HepG2 (cell line): ENCODE data around the gene SFXN1. TPM values are rescaled to one million over a fixed set of nuclear protein-coding genes. Genes with fewer than 3 reads are reported as not detected.

Source experiments
- ATAC-seq: fragments of 200-7000 bp; cut with Tn5 transposase; 3 replicates; pipeline ENCODE4 v1.9.1; 2020; ENCODE audit warnings: mild to moderate bottlenecking, moderate library complexity
- BruUV-seq: library from RNA; stranded (reverse); fragments of 400-500 nt; replicated peaks from 2 replicates; lab custom pipeline; 2021; lab: Mats Ljungman, UMichigan
- CTCF ChIA-PET: fragments of 300-600 bp; formaldehyde crosslinking; extraction: SDS; loops from one replicate; lab custom pipeline; 2021; ENCODE audit warnings: low total read pairs, inconsistent platforms, low intra/inter-chr PET ratio; lab: Yijun Ruan, JAX
- POLR2A ChIA-PET: fragments of 350-600 bp; sonication (Branson Sonifier 250); formaldehyde crosslinking; loops from one replicate; lab custom pipeline; 2020; ENCODE audit warnings: antibody characterized with exemption, inconsistent platforms; lab: Yijun Ruan, JAX
- DNase-seq: peaks from one replicate; pipeline ENCODE4 v3.0.0-alpha.2; 2015; ENCODE audit warnings: low spot score
- FAIRE-seq: peaks from 3 replicates; lab custom pipeline; 2011; peaks lifted over from hg19 to GRCh38; lab: Jason Lieb, UNC
- H2AFZ ChIP-seq: one replicate; pipeline ENCODE4 v1.6.1; 2011; ENCODE audit warnings: low read length, inconsistent platforms
- H3K27ac ChIP-seq: fragments of 300-600 bp; 3 replicates; pipeline ENCODE4 v1.8.0; 2011; ENCODE audit warnings: mixed run types, mild to moderate bottlenecking, mixed read lengths, low read length, inconsistent platforms; ENCODE audit not compliant: insufficient read depth; ENCODE audit errors: extremely low read length
- H3K27me3 ChIP-seq, 2 experiments: fragments of 200-600 bp in 1 of 2; 2 replicates in 1 of 2; 3 replicates in 1 of 2; pipeline versions ENCODE4 v1.6.0 to v1.8.0; 2011; ENCODE audit warnings: low read length in 2 of 2, mild to moderate bottlenecking in 2 of 2, moderate library complexity in 2 of 2, inconsistent platforms in 1 of 2; ENCODE audit not compliant: insufficient read depth in 2 of 2, control insufficient read depth in 1 of 2
- H3K36me3 ChIP-seq, 2 experiments: fragments of 200-600 bp in 1 of 2; replicated peaks in 1 of 2; 2 replicates in 1 of 2; 3 replicates in 1 of 2; pipeline versions ENCODE4 v1.5.1 to v1.8.0; 2011; ENCODE audit warnings: low read length in 2 of 2, inconsistent platforms in 1 of 2; ENCODE audit not compliant: insufficient read depth in 2 of 2, control insufficient read depth in 1 of 2
- H3K4me1 ChIP-seq: 2 replicates; pipeline ENCODE4 v1.5.1; 2012; ENCODE audit warnings: low read length, inconsistent platforms; ENCODE audit not compliant: insufficient read depth
- H3K4me2 ChIP-seq: 2 replicates; pipeline ENCODE4 v1.6.0; 2011; ENCODE audit warnings: low read depth, low read length, inconsistent platforms
- H3K4me3 ChIP-seq, 3 experiments: fragments of 200-600 bp in 1 of 3; sonication (generic), shearing (Covaris generic) in 1 of 3; replicated peaks in 1 of 3; 2 replicates each; pipeline ENCODE4 v1.5.1; 2011 to 2016; ENCODE audit warnings: low read length in 3 of 3, inconsistent platforms in 2 of 3, low read depth in 2 of 3, mild to moderate bottlenecking in 2 of 3, control low read depth in 1 of 3, mixed read lengths in 1 of 3; ENCODE audit not compliant: insufficient read depth in 1 of 3
- H3K79me2 ChIP-seq: one replicate; pipeline ENCODE4 v1.6.1; 2011; ENCODE audit warnings: low read length, inconsistent platforms; ENCODE audit not compliant: insufficient read depth
- H3K9ac ChIP-seq: 2 replicates; pipeline ENCODE4 v1.6.0; 2011; ENCODE audit warnings: mild to moderate bottlenecking, low read depth, low read length, inconsistent platforms; ENCODE audit not compliant: insufficient read depth
- H3K9me3 ChIP-seq: 2 replicates; pipeline ENCODE4 v1.5.1; 2012; ENCODE audit warnings: mild to moderate bottlenecking, low read length
- H4K20me1 ChIP-seq: 2 replicates; pipeline ENCODE4 v1.6.0; 2011; ENCODE audit warnings: inconsistent platforms, mild to moderate bottlenecking, low read length, moderate library complexity; ENCODE audit not compliant: insufficient read depth
- ATF2 ChIP-seq: sonication (generic); formaldehyde crosslinking; IDR thresholded peaks from 2 replicates; pipeline ENCODE4 v1.4.0; 2020; ENCODE audit warnings: missing genetic modification reagents
- FOXO4 ChIP-seq: sonication (generic); formaldehyde crosslinking; conservative IDR thresholded peaks from 2 replicates; pipeline ENCODE4 v1.8.1; 2023; ENCODE audit warnings: missing genetic modification reagents
- GMEB1 ChIP-seq: sonication (generic); formaldehyde crosslinking; IDR thresholded peaks from 2 replicates; pipeline ENCODE4 v1.5.1; 2020; ENCODE audit warnings: missing genetic modification reagents, mild to moderate bottlenecking, borderline replicate concordance
- MAZ ChIP-seq, 2 experiments: sonication (generic) in 1 of 2; formaldehyde crosslinking in 1 of 2; IDR thresholded peaks; 2 replicates each; pipeline versions ENCODE4 v1.5.0 to v1.6.1; 2012 to 2020; ENCODE audit warnings: low read depth in 2 of 2, mild to moderate bottlenecking in 2 of 2, borderline replicate concordance in 1 of 2, improper control_type of control experiment in 1 of 2, low read length in 1 of 2, missing genetic modification reagents in 1 of 2, moderate library complexity in 1 of 2
- RBAK ChIP-seq: sonication (generic); formaldehyde crosslinking; IDR thresholded peaks from 2 replicates; pipeline ENCODE4 v1.5.1; 2020; ENCODE audit warnings: mild to moderate bottlenecking, missing genetic modification reagents
- SPEN ChIP-seq: sonication (generic); formaldehyde crosslinking; IDR thresholded peaks from 2 replicates; pipeline ENCODE4 v1.5.1; 2020; ENCODE audit warnings: low read depth, mild to moderate bottlenecking, missing genetic modification reagents
- SRSF4 ChIP-seq: fragments of 200-400 bp; formaldehyde crosslinking; IDR thresholded peaks from one replicate; pipeline ENCODE4 v1.6.1; 2018; ENCODE audit warnings: mild to moderate bottlenecking, low read depth, low read length, moderate library complexity; ENCODE audit not compliant: poor library complexity, severe bottlenecking
- SSRP1 ChIP-seq: IDR thresholded peaks from 2 replicates; pipeline ENCODE4 v1.6.1; 2016; ENCODE audit warnings: control low read depth
- ZBTB3 ChIP-seq: sonication (generic); formaldehyde crosslinking; IDR thresholded peaks from 2 replicates; pipeline ENCODE4 v1.4.0; 2020; ENCODE audit warnings: low read depth, mild to moderate bottlenecking, moderate library complexity, missing genetic modification reagents, borderline replicate concordance
- ZNF124 ChIP-seq: sonication (generic); formaldehyde crosslinking; IDR thresholded peaks from 2 replicates; pipeline ENCODE4 v1.4.0; 2020; ENCODE audit warnings: missing genetic modification reagents
- ZNF354B ChIP-seq: sonication (generic); formaldehyde crosslinking; IDR thresholded peaks from 2 replicates; pipeline ENCODE4 v1.8.0; 2022; ENCODE audit warnings: mild to moderate bottlenecking, missing genetic modification reagents
- ZNF562 ChIP-seq: sonication (generic); formaldehyde crosslinking; IDR thresholded peaks from 2 replicates; pipeline ENCODE4 v1.8.0; 2022; ENCODE audit warnings: missing genetic modification reagents, borderline replicate concordance
- WGBS: methylation state at CpG from one replicate; pipeline ENCODE4 v1.1.6; 2017; ENCODE audit warnings: low lambda C conversion rate; 5-methylcytosine and 5-hydroxymethylcytosine counted together
- in situ Hi-C: cut with HindIII; loops from 2 replicates; pipeline ENCODE4 v1.10.0; 2017; ENCODE audit warnings: low pct_unique_long_range_greater_than_20kb; ENCODE audit not compliant: extremely low pct_ligation_motif_present
- intact Hi-C: fragments of 100-400 bp; cut with micrococcal nuclease; formaldehyde crosslinking; loops from one replicate; pipeline ENCODE4 v1.10.0; 2022; ENCODE audit not compliant: unreplicated experiment
- polyA plus RNA-seq, 8 experiments: library from polyadenylated mRNA; depleted of rRNA in 3 of 8; stranded (reverse) in 7 of 8; unstranded in 1 of 8; fragments of >200 nt; fragmentation: Illumina TruSeq in 4 of 8; extraction: Trizol in 4 of 8; gene quantifications; 2 replicates each; pipeline versions ENCODE4 v1.2.1 to v1.2.3, GENCODE V29; 2011 to 2016; ENCODE audit warnings: low read depth in 4 of 8, missing spikeins in 1 of 8, mixed read lengths in 1 of 8; ENCODE audit not compliant: insufficient read depth in 1 of 8
- total RNA-seq, 5 experiments: library from RNA; depleted of rRNA; stranded (reverse); fragments of >200 nt; fragmentation: Illumina TruSeq; extraction: Trizol; gene quantifications; 2 replicates each; pipeline ENCODE4 v1.2.3, GENCODE V29; 2016; ENCODE audit warnings: low read depth in 1 of 5

The SFXN1 gene
- total and polyA plus RNA-seq, 2 of the 13 experiments (the other 11 are each of a cell fraction or from before 2014, with no cell fraction given) = 122 to 135 TPM

GRCh38 chr5:175560011-175560410 is 81.7 kb downstream of the SFXN1 start:
- H3K27me3 ChIP-seq = peaks cover 0 to 14% of the 10 kb centered on the region in 2 experiments; a peak in 3 of 5 replicates
- no peak for DNase-seq
- no peak for ATAC-seq

More at GRCh38 chr5:175560011-175560410, 81.7 kb downstream of the SFXN1 start:
- WGBS = 0% methylated on average over 2 of the region's 2 CpGs
- Histone ChIP-seq H3K4me1 (peaks cover 10% of the 10 kb centered on the region), H4K20me1 (no peaks in the 10 kb centered on the region), H3K36me3 (no peaks in the 10 kb centered on the region), H3K79me2 (no peaks in the 10 kb centered on the region), H3K27ac (no peak overlapping the region), H2AFZ (no peak overlapping the region), H3K4me3 (no peak overlapping the region), H3K4me2 (no peak overlapping the region), H3K9me3 (no peaks in the 10 kb centered on the region), H3K9ac (no peak overlapping the region)
- intact Hi-C loops (no loop called here), in situ Hi-C loops (no loop called here)
- POLR2A ChIA-PET = no interaction called here
- FAIRE-seq = no peak
- BruUV-seq = no TSS peak
- CTCF ChIA-PET = no interaction called here
- TF ChIP-seq SSRP1 (no peak), GMEB1 (CRISPR knock-in tag) (no peak), SRSF4 (no peak), FOXO4 (no peak), ZNF562 (CRISPR knock-in tag) (no peak), ATF2 (no peak), ZNF124 (CRISPR knock-in tag) (no peak), ZNF354B (no peak), ZBTB3 (no peak), SPEN (CRISPR knock-in tag) (no peak), MAZ (IDR thresholded peaks at IDR 0.05; ENCODE audit: borderline replicate concordance, low read depth, low read length) (no peak), MAZ (CRISPR knock-in tag; IDR thresholded peaks at IDR 0.05; ENCODE audit: low read depth) (no peak), RBAK (CRISPR knock-in tag) (no peak)
